ENCODE data around the gene BTBD9.

BTBD9 gene

DNA sequence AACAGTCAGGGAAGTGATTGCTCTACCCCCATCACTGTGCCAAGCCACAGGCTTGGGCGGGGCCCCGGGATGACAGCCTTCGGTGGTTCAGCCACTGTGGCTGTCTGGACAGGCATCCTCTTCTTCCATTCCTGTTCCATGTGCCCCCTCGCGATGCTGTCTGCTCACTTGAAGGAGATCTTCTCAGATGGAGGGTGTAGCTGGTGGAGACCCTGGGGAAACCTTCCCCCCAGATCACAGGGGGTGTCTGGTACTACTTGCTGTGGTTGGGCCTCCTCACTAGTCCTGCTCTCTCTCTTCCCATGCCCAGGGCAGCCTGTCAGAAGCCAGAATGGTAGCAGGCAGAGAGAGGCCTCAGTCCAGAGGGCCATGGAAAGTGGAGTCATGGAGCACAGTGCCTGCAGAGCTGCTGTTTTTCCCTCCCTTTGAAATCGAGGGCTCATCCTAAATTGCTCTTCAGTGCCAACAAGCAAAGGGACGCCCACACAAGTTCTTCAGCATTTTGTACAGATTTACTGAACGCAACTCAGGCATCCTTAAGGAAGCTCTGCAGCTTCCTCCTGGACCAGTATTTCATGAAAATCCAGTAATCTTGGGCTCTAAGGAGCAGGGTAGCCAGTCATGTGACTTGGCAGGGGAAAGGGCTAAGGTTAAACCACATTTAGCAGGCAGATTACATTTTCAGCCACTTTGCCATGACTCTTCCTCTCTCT is 493.6 kb downstream of the BTBD9 start:
- no peak overlapping the region for H3K4me3 ChIP-seq (ENCODE audit: low read length)
- no peaks in the 10 kb centered on the region for H3K79me2 ChIP-seq (ENCODE audit: control insufficient read depth, low read length)
- H4K20me1 ChIP-seq (ENCODE audit: control insufficient read depth, insufficient read depth, low read depth, low read length), result no peaks in the 10 kb centered on the region
- no peak overlapping the region for H3K4me2 ChIP-seq (ENCODE audit: low read length)
- H3K27ac ChIP-seq (ENCODE audit: low read depth, low read length), result no peak overlapping the region
- H3K9me2 ChIP-seq (replicated peaks; ENCODE audit: control insufficient read depth, low read length), result no peaks in the 10 kb centered on the region
- H3K9me3 ChIP-seq (ENCODE audit: control insufficient read depth, insufficient read depth, low read length), result no peaks in the 10 kb centered on the region
- no peak for TF ChIP-seq CTCF (IDR thresholded peaks at IDR 0.05; ENCODE audit: low read depth, low read length, poor library complexity, severe bottlenecking)
- TF ChIP-seq EZH2phosphoT487 (IDR thresholded peaks at IDR 0.05; ENCODE audit: borderline replicate concordance, low read length), result no peak
- no peaks in the 10 kb centered on the region for H3K36me3 ChIP-seq (ENCODE audit: control insufficient read depth, low read length)
- H3F3A ChIP-seq (ENCODE audit: control insufficient read depth, insufficient read depth), result no peaks in the 10 kb centered on the region
- H3K27me3 ChIP-seq (ENCODE audit: control insufficient read depth, low read length), result no peaks in the 10 kb centered on the region
- H3K4me1 ChIP-seq (ENCODE audit: control insufficient read depth, low read length), result no peaks in the 10 kb centered on the region

DNA sequence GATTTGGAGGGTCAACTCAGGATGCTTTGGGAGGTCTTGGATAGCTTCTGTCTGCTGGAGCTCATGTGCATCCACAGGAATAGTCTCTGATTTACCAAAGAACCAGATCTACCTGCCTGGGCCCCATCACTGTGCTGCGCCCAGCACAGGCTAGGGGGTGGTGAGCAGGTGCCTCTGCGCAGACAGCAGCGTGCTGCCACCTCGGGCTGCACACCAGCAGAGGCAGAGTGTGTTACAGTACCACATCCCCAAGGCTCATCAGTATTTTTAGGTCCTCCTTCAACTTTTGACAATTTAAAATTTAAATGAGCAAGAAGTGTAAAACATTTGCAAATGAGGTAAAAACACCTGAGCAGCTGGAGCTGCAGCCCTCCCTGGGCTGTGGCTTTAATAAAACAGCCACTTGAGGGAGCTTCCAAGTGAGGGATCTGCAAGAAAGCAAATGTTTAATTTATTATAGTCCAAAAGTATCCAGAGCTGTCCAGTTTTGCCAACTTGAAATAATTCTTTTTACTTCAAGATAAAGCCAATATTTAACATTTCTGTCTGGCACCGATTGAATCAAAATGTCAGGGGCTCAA is 495.3 kb downstream of the BTBD9 start:
- Histone ChIP-seq H3K4me1 (ENCODE audit: control insufficient read depth, low read length) (no peaks in the 10 kb centered on the region), H3K9me3 (ENCODE audit: control insufficient read depth, insufficient read depth, low read length) (no peaks in the 10 kb centered on the region), H3K27me3 (ENCODE audit: control insufficient read depth, low read length) (no peaks in the 10 kb centered on the region), H3F3A (ENCODE audit: control insufficient read depth, insufficient read depth) (no peaks in the 10 kb centered on the region), H4K20me1 (ENCODE audit: control insufficient read depth, insufficient read depth, low read depth, low read length) (no peaks in the 10 kb centered on the region), H3K27ac (ENCODE audit: low read depth, low read length) (no peak overlapping the region), H3K79me2 (ENCODE audit: control insufficient read depth, low read length) (no peaks in the 10 kb centered on the region), H3K9me2 (replicated peaks; ENCODE audit: control insufficient read depth, low read length) (no peaks in the 10 kb centered on the region), H3K4me3 (ENCODE audit: low read length) (no peak overlapping the region), H3K36me3 (ENCODE audit: control insufficient read depth, low read length) (no peaks in the 10 kb centered on the region), H3K4me2 (ENCODE audit: low read length) (no peak overlapping the region)
- no peak for TF ChIP-seq CTCF (IDR thresholded peaks at IDR 0.05; ENCODE audit: low read depth, low read length, poor library complexity, severe bottlenecking)
- no peak for TF ChIP-seq EZH2phosphoT487 (IDR thresholded peaks at IDR 0.05; ENCODE audit: borderline replicate concordance, low read length)

DNA sequence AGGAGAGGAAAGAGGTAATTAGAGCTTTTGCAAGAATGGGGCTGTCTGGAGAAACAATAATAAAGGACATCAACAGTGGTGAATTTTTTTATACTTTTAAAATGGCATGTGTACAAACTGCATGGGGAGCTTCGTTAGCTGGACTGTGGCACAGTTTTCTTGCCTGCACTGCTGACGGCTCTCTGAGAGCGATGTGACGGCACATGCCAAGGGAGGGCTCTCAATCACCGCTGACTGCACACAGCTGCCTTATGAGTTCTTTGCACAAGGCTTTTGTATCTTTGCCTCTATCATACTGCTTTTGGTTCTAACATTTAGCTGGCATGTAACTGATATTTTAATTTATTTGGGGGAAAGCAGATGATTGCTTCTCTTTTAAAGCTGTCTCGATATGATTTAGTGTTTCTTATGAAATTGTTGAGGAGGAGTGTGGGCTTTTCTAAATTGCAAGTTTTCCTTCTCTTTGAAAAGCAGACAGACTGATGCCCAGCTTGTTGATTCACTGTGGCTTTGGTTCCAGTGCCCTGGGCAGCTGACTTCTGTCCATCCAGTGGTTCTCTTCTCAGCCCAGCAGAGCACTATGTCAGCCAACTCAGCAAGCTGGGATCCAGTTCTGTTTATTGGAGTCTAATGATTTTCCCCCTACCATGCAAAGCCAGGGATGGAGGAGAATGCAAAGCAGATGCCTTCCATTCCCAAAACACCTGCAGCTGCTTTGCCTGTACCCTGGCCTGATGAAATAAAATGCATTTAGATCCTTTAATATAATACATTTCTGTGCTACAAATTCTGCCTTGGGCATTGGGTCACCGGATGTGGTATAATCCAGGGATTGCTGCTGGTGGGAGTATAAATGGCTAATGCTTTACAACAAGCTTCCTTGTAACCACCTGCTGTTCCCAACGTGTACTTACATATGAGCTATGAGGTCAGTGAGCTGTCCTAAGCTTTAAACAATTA is 496.3 kb downstream of the BTBD9 start:
- Histone ChIP-seq H3K27ac (ENCODE audit: low read depth, low read length) (no peak overlapping the region), H3K79me2 (ENCODE audit: control insufficient read depth, low read length) (no peaks in the 10 kb centered on the region), H3K9me2 (replicated peaks; ENCODE audit: control insufficient read depth, low read length) (no peaks in the 10 kb centered on the region), H3K4me1 (ENCODE audit: control insufficient read depth, low read length) (no peaks in the 10 kb centered on the region), H3K27me3 (ENCODE audit: control insufficient read depth, low read length) (no peaks in the 10 kb centered on the region), H3K9me3 (ENCODE audit: control insufficient read depth, insufficient read depth, low read length) (no peaks in the 10 kb centered on the region), H3K36me3 (ENCODE audit: control insufficient read depth, low read length) (no peaks in the 10 kb centered on the region), H3F3A (ENCODE audit: control insufficient read depth, insufficient read depth) (no peaks in the 10 kb centered on the region), H4K20me1 (ENCODE audit: control insufficient read depth, insufficient read depth, low read depth, low read length) (no peaks in the 10 kb centered on the region), H3K4me3 (ENCODE audit: low read length) (no peak overlapping the region), H3K4me2 (ENCODE audit: low read length) (no peak overlapping the region)
- no peak for TF ChIP-seq CTCF (IDR thresholded peaks at IDR 0.05; ENCODE audit: low read depth, low read length, poor library complexity, severe bottlenecking)
- TF ChIP-seq EZH2phosphoT487 (IDR thresholded peaks at IDR 0.05; ENCODE audit: borderline replicate concordance, low read length), result no peak

Data from DOHH2 (cell line).